Stomach (tissue), 4 donors: Measurements from ENCODE around the gene COX6B1.

Experiments used
- CTCF ChIP-seq, 7 experiments: fragments of 450-650 bp in 4 of 7; fragments of 200-600 bp in 3 of 7; sonication (generic) in 3 of 7; IDR thresholded peaks; one replicate each; pipeline ENCODE4 v1.5.1; 2016 to 2019; ENCODE audit warnings: antibody characterized with exemption in 7 of 7, control low read depth in 2 of 7, mild to moderate bottlenecking in 1 of 7
- POLR2AphosphoS5 ChIP-seq, 3 donors: sonication (generic); formaldehyde crosslinking; IDR thresholded peaks; one replicate each; pipeline ENCODE4 v1.6.1; 2016; ENCODE audit warnings: antibody characterized with exemption in 3 of 3

GRCh38 chr19:35670686-35671085 lies 22.6 kb downstream of the COX6B1 start:
- TF ChIP-seq CTCF (IDR thresholded peaks at IDR 0.05) = no peak
- TF ChIP-seq POLR2AphosphoS5 (IDR thresholded peaks at IDR 0.05) = no peak
